ENCODE data around the gene CLDN9.

CLDN9 gene

GRCh38 chr16:2992383-2993081 lies 20.2 kb upstream of the CLDN9 start:
- Histone ChIP-seq H3K9ac (no peak overlapping the region), H3K27me3 (peaks cover 28 to 79% (median 50%) of the 10 kb centered on the region in 11 experiments), H3K27ac (no peak overlapping the region), H3K4me1 (peaks cover 0 to under 1% (median 0%) of the 10 kb centered on the region in 10 experiments; a peak in 1 of 20 replicates), H4K20me1 (peaks cover 0 to 29% (median 0%) of the 10 kb centered on the region in 11 experiments; a peak in 4 of 22 replicates), H3K4me2 (no peak overlapping the region), H3K9me3 (replicated peaks in 1 of 11) (no peaks in the 10 kb centered on the region), H3K4me3 (no peak overlapping the region), H3K36me3 (no peaks in the 10 kb centered on the region)
- no peak for TF ChIP-seq Cebpa-rat (IDR thresholded peaks at IDR 0.05)

- H3K9me3 ChIP-seq (replicated peaks in 1 of 11), result no peaks in the 10 kb centered on the region
- peaks cover 0 to 2% (median 0%) of the 10 kb centered on the region in 10 experiments; a peak in 2 of 20 replicates for H3K4me1 ChIP-seq
- no peak for TF ChIP-seq Cebpa-rat (IDR thresholded peaks at IDR 0.05)
- no peak overlapping the region for H3K4me3 ChIP-seq
- H3K4me2 ChIP-seq, result no peak overlapping the region
- H3K9ac ChIP-seq, result no peak overlapping the region
- peaks cover 0 to 43% (median 0%) of the 10 kb centered on the region in 11 experiments; a peak in 5 of 22 replicates for H4K20me1 ChIP-seq
- peaks cover 51 to 87% (median 68%) of the 10 kb centered on the region in 11 experiments for H3K27me3 ChIP-seq
- H3K27ac ChIP-seq, result no peak overlapping the region
- no peaks in the 10 kb centered on the region for H3K36me3 ChIP-seq
These were observed 16.4 kb upstream of the CLDN9 start for GRCh38 chr16:2996298-2996697.

DNA sequence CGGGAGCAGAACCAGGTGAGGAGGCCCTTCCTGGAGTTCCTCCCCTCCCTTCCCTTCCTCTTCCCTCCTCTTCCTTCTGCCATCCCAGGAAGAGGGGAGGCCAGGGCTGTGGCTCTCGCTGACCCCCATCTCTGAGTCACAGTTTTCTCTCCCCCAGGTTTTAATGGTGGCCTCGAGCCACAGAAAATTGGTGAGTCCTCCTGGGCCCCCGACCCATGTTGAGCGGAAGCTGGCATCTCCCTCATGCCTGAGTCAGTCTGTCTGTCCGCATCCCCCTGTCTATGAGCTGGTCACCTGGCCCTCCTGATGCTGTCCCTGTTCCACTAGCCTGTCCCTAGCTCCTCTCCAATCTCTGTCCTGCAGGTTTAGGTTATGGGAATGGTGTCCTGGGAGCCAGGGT lies 12.8 kb upstream of the CLDN9 start:
- peaks cover 0 to 16% (median 3%) of the 10 kb centered on the region in 10 experiments; a peak in 13 of 20 replicates for H3K4me1 ChIP-seq
- H3K36me3 ChIP-seq, result no peaks in the 10 kb centered on the region
- no peak overlapping the region for H3K27ac ChIP-seq
- H3K27me3 ChIP-seq, result peaks cover 60 to 97% (median 91%) of the 10 kb centered on the region in 11 experiments
- H4K20me1 ChIP-seq, result peaks cover 0 to 43% (median 0%) of the 10 kb centered on the region in 11 experiments; a peak in 5 of 22 replicates
- TF ChIP-seq Cebpa-rat (IDR thresholded peaks at IDR 0.05), result no peak
- H3K4me2 ChIP-seq, result peak overlapping the region in 1 of 11 experiments; percentile 10; a peak in 1 of 22 replicates
- no peak overlapping the region for H3K9ac ChIP-seq
- no peaks in the 10 kb centered on the region for H3K9me3 ChIP-seq (replicated peaks in 1 of 11)
- no peak overlapping the region for H3K4me3 ChIP-seq

DNA sequence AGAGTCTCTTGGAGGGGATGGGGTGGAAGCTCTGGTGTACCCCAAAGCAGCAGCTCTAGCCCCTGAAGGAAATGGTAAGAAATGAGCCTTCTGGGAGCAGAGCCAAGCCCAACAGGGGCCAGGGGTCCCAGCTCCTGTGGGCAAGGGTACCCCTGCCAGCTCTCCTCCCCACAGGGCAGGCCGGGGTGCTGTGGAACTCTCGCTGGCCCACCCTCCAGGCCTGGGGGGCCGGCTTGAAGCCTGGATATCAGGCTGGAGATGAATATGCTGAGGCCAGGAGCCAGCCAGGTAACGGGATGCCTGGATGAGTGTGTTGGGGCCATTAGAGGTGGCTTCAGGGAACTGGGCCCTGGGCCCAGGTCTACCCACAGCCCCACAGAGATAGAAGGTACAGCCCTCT lies 12.2 kb upstream of the CLDN9 start:
- Histone ChIP-seq H3K27ac (no peak overlapping the region), H3K9me3 (replicated peaks in 1 of 11) (no peaks in the 10 kb centered on the region), H3K4me2 (no peak overlapping the region), H3K9ac (no peak overlapping the region), H4K20me1 (peaks cover 0 to 43% (median 0%) of the 10 kb centered on the region in 11 experiments; a peak in 5 of 22 replicates), H3K36me3 (no peaks in the 10 kb centered on the region), H3K27me3 (peaks cover 66 to 98% (median 97%) of the 10 kb centered on the region in 11 experiments), H3K4me1 (peaks cover 0 to 17% (median 5%) of the 10 kb centered on the region in 10 experiments; a peak in 14 of 20 replicates), H3K4me3 (no peak overlapping the region)
- no peak for TF ChIP-seq Cebpa-rat (IDR thresholded peaks at IDR 0.05)

DNA sequence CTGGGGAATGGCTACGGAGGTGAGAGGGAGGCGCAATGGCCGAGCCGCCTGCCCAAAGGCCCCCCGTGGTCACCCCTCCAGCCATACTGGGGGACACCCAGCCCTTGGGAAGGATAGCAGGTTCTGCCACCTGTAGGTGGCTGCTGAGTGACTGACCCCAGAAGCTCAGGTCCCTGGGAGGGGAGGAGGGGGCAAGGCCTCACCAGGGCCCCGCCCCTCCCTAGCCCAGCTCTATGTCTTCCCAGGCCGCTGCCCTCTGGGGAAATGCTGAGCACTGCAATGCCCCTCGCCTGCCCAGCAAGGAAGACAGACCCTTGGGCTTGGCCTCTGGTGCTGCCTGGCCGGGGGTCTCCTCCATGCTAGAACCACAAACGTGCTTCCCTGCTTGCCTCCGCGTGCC lies 11.4 kb upstream of the CLDN9 start:
- peaks cover 71 to 98% (median 97%) of the 10 kb centered on the region in 11 experiments for H3K27me3 ChIP-seq
- H3K9ac ChIP-seq, result no peak overlapping the region
- no peaks in the 10 kb centered on the region for H3K9me3 ChIP-seq (replicated peaks in 1 of 11)

GRCh38 chr16:3003582-3004270 lies 9.0 kb upstream of the CLDN9 start:
- no peak for TF ChIP-seq Cebpa-rat (IDR thresholded peaks at IDR 0.05)
- Histone ChIP-seq H3K36me3 (no peaks in the 10 kb centered on the region), H3K4me1 (peaks cover 31 to 48% (median 37%) of the 10 kb centered on the region in 10 experiments), H3K27ac (no peak overlapping the region), H3K4me3 (peak overlapping the region; percentile 49 to 68 (median 57); a peak in 19 of 20 replicates), H3K27me3 (peaks cover 55 to 98% (median 91%) of the 10 kb centered on the region in 11 experiments), H3K9ac (peak overlapping the region in 1 of 11 experiments; percentile 44; a peak in 1 of 22 replicates), H3K9me3 (replicated peaks in 1 of 11) (no peaks in the 10 kb centered on the region), H3K4me2 (peak overlapping the region; percentile 79 to 87 (median 84)), H4K20me1 (peaks cover 0 to 21% (median 0%) of the 10 kb centered on the region in 11 experiments; a peak in 6 of 22 replicates)

More for the DNA sequence above, 11.4 kb upstream of the CLDN9 start:
- no peak for TF ChIP-seq Cebpa-rat (IDR thresholded peaks at IDR 0.05)
- Histone ChIP-seq H3K4me2 (peak overlapping the region in 1 of 11 experiments; percentile 30; a peak in 2 of 22 replicates), H3K4me1 (peaks cover 7 to 23% (median 13%) of the 10 kb centered on the region in 10 experiments; a peak in 17 of 20 replicates), H4K20me1 (peaks cover 0 to 41% (median 0%) of the 10 kb centered on the region in 11 experiments; a peak in 6 of 22 replicates), H3K36me3 (no peaks in the 10 kb centered on the region), H3K4me3 (no peak overlapping the region), H3K27ac (no peak overlapping the region)

DNA sequence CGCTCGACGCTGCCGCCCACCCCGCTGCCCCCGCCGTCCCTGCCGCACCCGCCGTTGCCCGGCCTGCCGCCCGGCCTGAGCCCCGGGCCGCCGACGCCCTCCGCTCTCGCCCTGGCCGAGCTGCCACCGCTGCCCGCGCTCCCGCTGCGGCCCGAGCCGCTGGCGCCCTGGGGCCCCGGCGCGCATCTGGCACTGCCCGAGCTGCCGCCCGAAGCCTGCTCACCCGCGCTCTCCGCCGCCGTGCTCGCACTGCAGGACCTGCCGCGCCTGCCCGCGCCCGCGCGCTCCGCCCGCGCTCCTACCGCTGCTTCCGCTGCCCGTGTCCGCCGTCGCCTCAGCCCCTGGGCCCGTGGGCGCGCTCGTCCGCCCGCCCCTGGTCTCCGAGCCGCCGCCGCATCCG lies 8.4 kb upstream of the CLDN9 start:
- H3K27ac ChIP-seq, result no peak overlapping the region
- H3K4me3 ChIP-seq, result peak overlapping the region; percentile 49 to 68 (median 57); a peak in 19 of 20 replicates
- peak overlapping the region in 3 of 11 experiments; percentile 26 to 46 (median 44); a peak in 2 of 22 replicates for H3K9ac ChIP-seq
- no peak for TF ChIP-seq Cebpa-rat (IDR thresholded peaks at IDR 0.05)
- H3K4me2 ChIP-seq, result peak overlapping the region; percentile 79 to 87 (median 84)
- peaks cover 49 to 98% (median 85%) of the 10 kb centered on the region in 11 experiments for H3K27me3 ChIP-seq
- H3K36me3 ChIP-seq, result no peaks in the 10 kb centered on the region
- peaks cover 0 to 15% (median 0%) of the 10 kb centered on the region in 11 experiments; a peak in 4 of 22 replicates for H4K20me1 ChIP-seq
- peaks cover 35 to 53% (median 42%) of the 10 kb centered on the region in 10 experiments for H3K4me1 ChIP-seq
- no peaks in the 10 kb centered on the region for H3K9me3 ChIP-seq (replicated peaks in 1 of 11)

DNA sequence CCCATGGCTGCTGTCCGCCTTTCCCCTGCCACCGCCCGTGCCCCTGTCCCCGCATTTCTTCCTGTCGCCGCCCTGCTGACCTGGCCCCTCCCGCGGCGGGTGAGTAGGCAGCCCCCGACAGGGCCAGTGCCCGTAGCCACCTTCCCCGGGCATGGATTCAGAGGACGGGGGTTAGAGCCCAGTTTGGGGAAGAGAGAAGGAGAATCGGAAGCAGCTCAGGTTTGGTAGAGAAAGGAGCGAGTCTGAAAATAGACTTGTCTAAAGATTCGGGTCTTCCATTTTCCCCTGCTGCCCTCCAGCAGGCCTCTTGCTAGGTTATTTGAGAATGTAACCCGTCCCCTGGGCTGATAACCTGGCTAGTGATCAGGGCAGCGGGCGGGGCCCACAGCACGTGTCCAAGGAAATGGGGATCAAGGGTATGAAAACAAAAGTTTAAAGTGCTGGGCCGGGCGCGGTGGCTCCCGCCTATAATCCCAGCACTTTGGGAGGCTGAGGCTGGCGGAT lies 7.9 kb upstream of the CLDN9 start:
- Histone ChIP-seq H3K4me1 (peaks cover 35 to 59% (median 43%) of the 10 kb centered on the region in 10 experiments), H3K27me3 (peaks cover 44 to 98% (median 85%) of the 10 kb centered on the region in 11 experiments), H3K27ac (no peak overlapping the region), H3K36me3 (no peaks in the 10 kb centered on the region), H3K9ac (no peak overlapping the region), H3K4me2 (peak overlapping the region in 10 of 11 experiments; percentile 29 to 86 (median 52); a peak in 18 of 22 replicates), H4K20me1 (peaks cover 0 to 14% (median 0%) of the 10 kb centered on the region in 11 experiments; a peak in 4 of 22 replicates), H3K4me3 (peak overlapping the region in 4 of 10 experiments; percentile 35 to 58 (median 41); a peak in 6 of 20 replicates), H3K9me3 (replicated peaks in 1 of 11) (no peaks in the 10 kb centered on the region)
- no peak for TF ChIP-seq Cebpa-rat (IDR thresholded peaks at IDR 0.05)

Data from BLaER1 treated with 17β-estradiol and CSF1 and Interleukin-3, amounts not matched to agents 10 nM and 100 nM (cell line).